ENCODE data around the gene MOCS3.

The MOCS3 gene

DNA sequence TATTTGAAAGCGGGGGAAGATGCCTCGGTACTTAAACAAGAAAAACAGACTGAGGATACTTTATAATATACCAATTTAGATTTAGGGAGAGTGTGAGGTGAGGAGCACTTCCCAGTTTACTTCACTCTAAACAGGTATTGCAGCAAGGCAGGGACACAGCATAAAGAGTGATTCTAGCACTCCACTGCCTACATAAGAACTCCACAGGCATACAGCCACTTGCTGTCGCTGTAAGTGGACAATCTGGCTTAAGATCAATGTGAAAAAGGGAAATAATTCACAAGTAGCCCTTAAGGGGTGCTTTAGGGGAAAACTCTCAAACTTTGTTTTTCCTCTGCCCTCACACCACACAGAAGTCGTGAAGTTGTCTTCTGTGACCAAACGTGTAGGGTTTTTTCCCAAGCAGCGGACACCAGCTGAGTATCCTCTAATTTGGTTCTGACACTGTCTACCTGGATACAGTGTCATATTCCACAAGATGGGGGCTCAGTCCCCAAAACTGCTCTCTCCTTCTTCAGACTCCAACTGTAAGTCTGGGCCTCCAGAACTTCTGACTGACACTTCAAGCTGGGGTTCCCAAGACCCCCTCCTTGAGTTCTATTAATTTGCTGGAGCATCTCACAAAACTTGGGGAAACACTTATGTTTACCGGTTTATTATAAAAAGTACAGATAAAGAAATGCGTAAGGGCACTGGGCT is 36.7 kb upstream of the MOCS3 start:
- no peak for TF ChIP-seq TAF1 (IDR thresholded peaks at IDR 0.05; ENCODE audit: borderline replicate concordance, low read depth, low read length)
- 0 out of 2 replicates have a peak, but pooled peaks have one; percentile 21 for TF ChIP-seq POLR2AphosphoS5 (IDR thresholded peaks at IDR 0.05; ENCODE audit: low read depth, low read length)
- peak; percentile 9; the same call in 1 of the 2 replicates for TF ChIP-seq POLR2A (IDR thresholded peaks at IDR 0.05; ENCODE audit: low read depth, low read length)
- DNase-seq (ENCODE audit: insufficient read length) (no peak), FAIRE-seq (no peak)

DNA sequence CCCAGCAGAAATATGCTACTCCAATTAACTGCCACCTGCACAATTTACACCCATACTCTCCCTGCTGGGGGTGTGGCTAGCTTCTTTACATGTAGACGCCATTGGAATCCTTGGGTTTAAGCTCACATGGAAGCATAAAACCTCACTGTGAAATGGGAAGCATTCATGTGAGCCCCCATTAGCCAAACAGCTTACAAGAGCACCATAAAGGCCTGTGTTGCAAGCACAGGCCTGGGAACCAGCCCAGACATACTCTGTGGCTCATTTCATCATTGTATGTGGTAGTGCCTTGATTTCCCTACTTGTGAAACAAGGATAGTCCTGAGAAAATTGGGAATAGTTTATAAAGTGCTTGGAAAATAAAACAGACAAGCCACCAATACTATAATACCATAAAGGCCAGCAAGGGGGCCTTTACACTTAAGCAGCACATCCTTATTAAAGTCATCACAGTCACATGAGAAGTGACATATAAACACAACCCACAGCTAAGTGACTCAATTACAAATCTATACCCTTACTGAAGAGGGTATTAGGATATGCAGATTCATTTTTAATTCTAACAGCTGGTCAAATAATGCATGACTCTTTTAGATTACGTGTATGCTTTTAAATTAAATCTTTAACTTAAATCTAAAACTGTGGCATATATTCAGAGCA is 34.2 kb upstream of the MOCS3 start:
- TF ChIP-seq TAF1 (IDR thresholded peaks at IDR 0.05; ENCODE audit: borderline replicate concordance, low read depth, low read length) (no peak), POLR2A (IDR thresholded peaks at IDR 0.05; ENCODE audit: low read depth, low read length) (no peak), POLR2AphosphoS5 (IDR thresholded peaks at IDR 0.05; ENCODE audit: low read depth, low read length) (no peak)
- FAIRE-seq, result no peak
- DNase-seq (ENCODE audit: insufficient read length), result no peak

DNA sequence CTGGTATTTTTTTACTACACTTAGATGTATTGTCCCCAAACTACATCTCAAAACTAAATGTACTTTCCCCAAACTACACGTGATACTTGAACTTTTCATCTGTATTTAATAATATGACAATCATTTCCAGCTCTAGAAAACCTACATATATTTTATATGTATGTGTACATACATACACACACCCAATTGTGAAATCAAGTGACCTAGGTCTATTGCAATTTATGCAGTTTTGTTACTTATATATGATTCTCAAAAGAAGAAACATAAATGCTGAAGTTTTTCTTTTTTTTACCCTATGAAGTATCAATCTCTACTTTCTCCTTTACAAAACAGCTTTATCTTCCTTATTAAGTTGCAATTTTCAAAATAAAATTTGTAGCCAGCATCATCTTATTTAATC is 32.1 kb upstream of the MOCS3 start:
- no peak for FAIRE-seq
- DNase-seq (ENCODE audit: insufficient read length), result no peak
- TF ChIP-seq POLR2AphosphoS5 (IDR thresholded peaks at IDR 0.05; ENCODE audit: low read depth, low read length) (no peak), POLR2A (IDR thresholded peaks at IDR 0.05; ENCODE audit: low read depth, low read length) (no peak), TAF1 (IDR thresholded peaks at IDR 0.05; ENCODE audit: borderline replicate concordance, low read depth, low read length) (no peak)

DNA sequence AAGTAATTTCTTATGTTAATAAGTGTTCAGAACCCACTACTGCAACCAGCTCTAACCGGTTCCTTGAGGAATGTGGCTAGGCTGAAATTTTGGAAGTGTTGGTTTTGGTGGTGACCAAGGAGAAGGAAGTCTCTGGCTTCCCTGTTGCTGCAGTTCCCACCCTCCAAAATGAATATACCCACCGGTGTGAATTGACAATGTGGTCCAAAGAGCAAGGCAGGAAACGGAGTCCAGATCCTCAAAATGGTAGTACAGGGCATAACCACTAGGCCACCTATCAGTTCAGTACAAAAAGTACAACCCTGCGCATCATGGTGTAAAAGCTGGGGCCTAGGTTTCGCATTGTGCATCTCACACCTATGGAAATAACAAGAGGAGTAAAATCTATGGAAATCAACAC is 30.1 kb upstream of the MOCS3 start:
- no peak for TF ChIP-seq POLR2A (IDR thresholded peaks at IDR 0.05; ENCODE audit: low read depth, low read length)
- no peak; the same call in 1 of the 2 replicates for TF ChIP-seq POLR2AphosphoS5 (IDR thresholded peaks at IDR 0.05; ENCODE audit: low read depth, low read length)
- no peak for TF ChIP-seq TAF1 (IDR thresholded peaks at IDR 0.05; ENCODE audit: borderline replicate concordance, low read depth, low read length)
- FAIRE-seq (no peak), DNase-seq (ENCODE audit: insufficient read length) (no peak)

DNA sequence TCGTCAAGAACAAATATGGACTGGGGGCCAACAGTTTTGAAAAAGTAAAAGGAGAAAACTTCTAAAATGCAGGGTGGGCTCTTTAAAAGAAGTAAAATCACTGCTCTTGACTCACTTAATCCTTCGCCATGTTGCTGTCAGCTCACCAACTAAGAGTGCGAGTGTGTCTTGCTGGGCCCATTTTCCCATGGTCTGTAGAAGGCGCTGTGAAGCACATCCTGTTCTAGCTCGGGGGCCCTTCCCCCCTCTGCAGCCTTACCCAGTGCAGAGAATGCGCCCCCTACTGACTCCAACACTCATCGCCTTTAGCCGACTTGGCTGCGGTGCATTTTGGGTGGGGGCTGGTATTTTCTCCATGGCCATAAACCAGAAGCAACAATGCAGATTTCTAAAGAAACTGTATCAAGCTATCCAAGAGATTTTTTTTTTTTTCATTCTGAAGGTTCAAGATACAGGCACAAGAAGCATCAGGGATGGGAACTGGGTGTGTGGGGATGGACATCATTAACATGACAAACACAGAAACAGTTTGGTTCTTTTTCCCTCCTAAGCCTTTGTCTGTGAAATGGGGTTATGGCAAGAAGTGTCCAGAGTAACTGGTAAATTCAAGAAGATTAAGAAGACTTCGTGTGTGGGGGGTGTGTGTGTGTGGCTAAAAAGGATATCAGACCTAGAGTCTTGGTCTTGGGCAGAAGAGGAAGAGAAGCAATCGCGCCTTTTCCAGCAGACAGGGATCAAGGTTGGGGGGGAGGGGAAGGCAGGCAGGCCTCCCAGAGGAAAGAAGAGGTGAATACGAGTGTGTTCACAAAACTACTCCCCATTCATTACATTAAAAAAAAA is 29.1 kb upstream of the MOCS3 start:
- FAIRE-seq (peak; percentile 96), DNase-seq (ENCODE audit: insufficient read length) (peak; percentile 46)
- no peak for TF ChIP-seq POLR2AphosphoS5 (IDR thresholded peaks at IDR 0.05; ENCODE audit: low read depth, low read length)
- peak; percentile 31; the same call in 1 of the 2 replicates for TF ChIP-seq POLR2A (IDR thresholded peaks at IDR 0.05; ENCODE audit: low read depth, low read length)
- no peak for TF ChIP-seq TAF1 (IDR thresholded peaks at IDR 0.05; ENCODE audit: borderline replicate concordance, low read depth, low read length)

DNA sequence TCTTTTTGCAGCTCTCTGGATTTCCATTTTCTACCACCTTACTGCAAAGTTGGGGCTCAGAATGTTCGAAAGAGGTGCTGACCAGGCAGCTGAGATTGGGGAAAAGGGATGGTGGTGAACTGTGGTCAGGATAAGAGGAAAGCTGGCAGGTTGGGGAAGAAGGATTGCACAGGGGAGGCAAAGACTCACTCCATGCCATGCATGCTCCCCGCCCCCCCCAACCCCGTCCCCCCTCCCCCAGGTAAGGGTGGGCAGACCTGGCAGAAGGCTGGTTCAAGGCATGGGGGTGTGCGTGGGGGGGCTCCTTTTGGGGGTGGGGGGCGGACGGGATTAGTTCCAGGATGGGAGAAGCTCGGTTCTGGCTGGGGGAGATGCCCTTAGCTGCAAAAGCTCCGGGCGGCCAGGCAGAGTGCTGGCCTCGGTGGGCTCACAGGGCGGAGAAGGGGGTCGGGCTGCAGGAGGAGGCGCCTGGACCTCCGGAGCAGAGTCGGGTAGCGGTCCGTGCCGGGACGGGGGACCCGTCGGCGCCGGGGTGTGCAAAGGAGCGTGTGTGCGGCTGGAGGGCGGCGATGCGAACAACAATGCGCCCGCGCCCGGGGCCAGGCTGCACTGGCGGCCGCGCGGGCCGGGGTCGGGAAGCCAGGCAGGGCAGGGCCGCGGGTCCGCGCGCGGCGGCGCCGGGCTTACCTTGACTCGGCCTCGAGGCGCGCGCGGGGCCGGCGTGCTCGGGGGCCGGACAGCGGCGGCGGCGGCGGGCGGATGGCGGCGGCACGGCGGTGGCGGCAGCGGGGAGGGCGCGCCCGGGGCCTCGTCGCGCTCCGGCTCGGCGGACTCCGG is 28.3 kb upstream of the MOCS3 start:
- no peak for DNase-seq (ENCODE audit: insufficient read length)
- TF ChIP-seq TAF1 (IDR thresholded peaks at IDR 0.05; ENCODE audit: borderline replicate concordance, low read depth, low read length), result 0 out of 2 replicates have a peak, but pooled peaks have one; percentile 7
- TF ChIP-seq POLR2A (IDR thresholded peaks at IDR 0.05; ENCODE audit: low read depth, low read length), result no peak; the same call in 1 of the 2 replicates
- no peak for FAIRE-seq

DNA sequence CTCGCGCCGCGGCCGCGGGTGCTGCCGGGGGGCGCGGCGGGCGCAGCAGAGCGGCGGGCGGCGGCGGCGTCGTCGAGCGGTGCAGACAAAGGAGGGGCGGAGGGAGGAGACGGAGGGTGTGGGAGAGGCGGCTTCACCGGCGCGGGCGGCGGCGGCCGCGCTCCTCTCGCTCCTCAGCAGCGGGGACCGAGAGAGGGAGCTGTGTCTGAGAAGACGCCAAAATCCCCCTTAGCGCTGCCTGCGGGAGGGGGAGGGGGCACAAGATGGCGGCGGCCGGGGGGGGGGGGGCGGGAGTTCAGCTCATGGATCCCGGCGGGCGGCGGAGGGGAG is 27.7 kb upstream of the MOCS3 start:
- FAIRE-seq (no peak), DNase-seq (ENCODE audit: insufficient read length) (peak; percentile 37)
- TF ChIP-seq POLR2A (IDR thresholded peaks at IDR 0.05; ENCODE audit: low read depth, low read length) (no peak), TAF1 (IDR thresholded peaks at IDR 0.05; ENCODE audit: borderline replicate concordance, low read depth, low read length) (no peak), POLR2AphosphoS5 (IDR thresholded peaks at IDR 0.05; ENCODE audit: low read depth, low read length) (no peak; the same call in 1 of the 2 replicates)

DNA sequence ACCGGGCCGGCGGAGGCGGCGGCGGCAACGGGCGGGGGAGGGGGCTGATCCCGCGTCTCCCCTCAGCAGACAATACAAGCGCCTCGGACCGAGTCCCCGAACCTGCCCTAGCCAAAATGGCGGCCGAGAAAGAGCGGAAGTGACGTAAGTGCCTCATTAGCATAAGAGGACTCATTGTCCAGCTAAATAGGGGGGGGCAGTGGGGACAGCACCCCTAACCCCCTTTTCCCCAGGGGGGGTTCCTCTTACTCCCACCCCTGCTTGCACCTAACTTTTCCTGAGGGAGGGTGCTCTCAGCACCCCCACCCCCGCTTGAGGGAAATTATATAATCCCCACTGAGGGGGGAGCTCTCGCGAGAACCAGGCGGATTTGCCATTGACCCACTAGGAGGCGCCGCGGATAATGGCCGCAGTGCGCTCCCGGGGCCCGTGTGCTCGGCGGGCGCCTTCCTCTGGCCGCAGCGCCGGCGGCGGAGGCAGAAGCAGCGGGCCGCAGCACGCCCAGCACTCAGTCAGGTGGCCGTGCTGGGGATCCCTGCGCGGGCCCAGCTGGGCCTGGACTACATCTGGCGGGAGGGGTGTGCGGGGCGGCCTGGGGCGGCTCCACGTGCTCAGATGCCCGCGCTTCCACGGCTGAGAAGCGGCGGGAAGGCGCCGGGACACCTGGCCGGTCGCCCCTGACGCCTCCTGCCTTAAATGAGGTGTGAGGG is 27.2 kb upstream of the MOCS3 start, which contains the start of gene ADNP:
ADNP (minus strand) TSS at position 132 of the 710 bp plus-strand sequence. CDS start 27,441 bp downstream, outside the sequence.
- FAIRE-seq (peak; percentile 54), DNase-seq (ENCODE audit: insufficient read length) (peak; percentile 44)
- peak; percentile 94 for TF ChIP-seq TAF1 (IDR thresholded peaks at IDR 0.05; ENCODE audit: borderline replicate concordance, low read depth, low read length)
- TF ChIP-seq POLR2A (IDR thresholded peaks at IDR 0.05; ENCODE audit: low read depth, low read length), result peak; percentile 90
- TF ChIP-seq POLR2AphosphoS5 (IDR thresholded peaks at IDR 0.05; ENCODE audit: low read depth, low read length), result peak; percentile 70

DNA sequence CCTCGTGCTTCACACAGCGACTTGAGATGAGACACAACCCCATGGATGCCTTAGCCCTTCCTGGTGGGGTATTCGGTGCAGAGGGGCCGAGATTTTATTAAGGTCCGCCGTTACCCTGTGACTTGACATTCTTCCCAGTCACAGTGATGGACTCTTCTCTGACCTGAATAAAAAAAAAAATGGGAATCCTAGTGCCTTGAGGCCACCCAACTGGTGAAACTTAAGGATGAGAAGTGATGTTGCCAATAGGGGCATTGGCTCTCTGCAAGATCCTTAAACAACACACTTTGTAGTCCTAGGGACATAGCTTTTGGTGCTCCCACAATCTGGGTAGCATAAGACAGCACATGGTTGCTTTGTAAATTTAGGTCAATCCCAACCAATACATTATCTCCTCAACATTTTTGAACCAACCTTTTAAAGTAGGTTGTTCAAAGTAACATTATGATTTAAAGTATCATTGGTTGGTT is 26.6 kb upstream of the MOCS3 start:
- DNase-seq (ENCODE audit: insufficient read length), result no peak
- TF ChIP-seq POLR2AphosphoS5 (IDR thresholded peaks at IDR 0.05; ENCODE audit: low read depth, low read length) (no peak), TAF1 (IDR thresholded peaks at IDR 0.05; ENCODE audit: borderline replicate concordance, low read depth, low read length) (no peak), POLR2A (IDR thresholded peaks at IDR 0.05; ENCODE audit: low read depth, low read length) (no peak)
- FAIRE-seq, result no peak

DNA sequence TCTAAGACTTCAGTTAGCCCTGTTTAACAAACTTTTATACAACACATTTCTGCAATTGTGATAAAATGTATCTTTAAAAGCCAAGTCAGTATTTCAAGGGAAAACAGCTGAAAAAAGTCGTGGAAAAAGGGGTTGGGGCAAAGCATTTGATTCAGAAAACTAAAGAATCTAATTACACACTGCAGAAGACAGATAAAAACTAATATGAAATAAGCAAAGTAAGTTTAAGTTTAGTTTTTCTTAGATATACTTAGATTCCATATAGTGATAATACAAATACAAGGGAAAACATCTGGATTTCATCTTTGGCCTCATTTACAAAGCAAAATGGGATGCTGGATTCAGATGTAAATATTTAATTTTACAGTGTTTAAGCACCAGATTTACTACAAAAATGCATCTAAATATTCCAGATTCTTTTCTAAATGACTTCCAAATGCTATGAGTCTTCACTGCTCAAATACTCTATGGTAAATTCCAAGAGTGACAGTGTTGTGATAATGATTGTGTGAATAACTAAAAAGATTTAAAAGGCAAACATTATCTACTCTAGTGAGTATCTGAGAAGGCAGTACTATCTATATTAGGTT is 25.8 kb upstream of the MOCS3 start:
- TF ChIP-seq TAF1 (IDR thresholded peaks at IDR 0.05; ENCODE audit: borderline replicate concordance, low read depth, low read length) (no peak), POLR2AphosphoS5 (IDR thresholded peaks at IDR 0.05; ENCODE audit: low read depth, low read length) (no peak), POLR2A (IDR thresholded peaks at IDR 0.05; ENCODE audit: low read depth, low read length) (no peak)
- FAIRE-seq, result no peak
- no peak for DNase-seq (ENCODE audit: insufficient read length)
